ENCODE data around the gene CD300LG.

DNA sequence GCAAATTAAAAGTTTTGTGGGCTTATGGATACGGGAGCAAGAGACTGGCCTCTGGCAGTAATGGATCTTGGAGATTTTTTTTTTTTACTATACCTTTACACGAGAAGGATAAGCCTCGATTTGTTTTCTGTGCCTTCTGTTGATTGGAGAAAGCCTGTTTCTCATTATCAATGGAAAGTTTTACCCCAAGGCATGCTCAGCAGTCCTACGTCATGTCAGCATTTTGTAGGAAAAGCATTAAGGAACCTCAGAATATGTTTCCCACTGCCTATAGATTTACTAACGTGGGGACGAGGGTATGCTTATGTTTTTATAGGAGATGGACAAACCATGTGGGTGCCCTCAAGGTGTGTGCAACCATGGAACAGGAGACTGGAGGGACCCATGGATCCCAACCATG is 26.8 kb downstream of the CD300LG start:
- TF ChIP-seq, protein P1, sequence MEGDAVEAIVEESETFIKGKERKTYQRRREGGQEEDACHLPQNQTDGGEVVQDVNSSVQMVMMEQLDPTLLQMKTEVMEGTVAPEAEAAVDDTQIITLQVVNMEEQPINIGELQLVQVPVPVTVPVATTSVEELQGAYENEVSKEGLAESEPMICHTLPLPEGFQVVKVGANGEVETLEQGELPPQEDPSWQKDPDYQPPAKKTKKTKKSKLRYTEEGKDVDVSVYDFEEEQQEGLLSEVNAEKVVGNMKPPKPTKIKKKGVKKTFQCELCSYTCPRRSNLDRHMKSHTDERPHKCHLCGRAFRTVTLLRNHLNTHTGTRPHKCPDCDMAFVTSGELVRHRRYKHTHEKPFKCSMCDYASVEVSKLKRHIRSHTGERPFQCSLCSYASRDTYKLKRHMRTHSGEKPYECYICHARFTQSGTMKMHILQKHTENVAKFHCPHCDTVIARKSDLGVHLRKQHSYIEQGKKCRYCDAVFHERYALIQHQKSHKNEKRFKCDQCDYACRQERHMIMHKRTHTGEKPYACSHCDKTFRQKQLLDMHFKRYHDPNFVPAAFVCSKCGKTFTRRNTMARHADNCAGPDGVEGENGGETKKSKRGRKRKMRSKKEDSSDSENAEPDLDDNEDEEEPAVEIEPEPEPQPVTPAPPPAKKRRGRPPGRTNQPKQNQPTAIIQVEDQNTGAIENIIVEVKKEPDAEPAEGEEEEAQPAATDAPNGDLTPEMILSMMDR (conservative IDR thresholded peaks at IDR 0.05; ENCODE audit: low read length): no peak
- no peak for TF ChIP-seq EZH2phosphoT487 (IDR thresholded peaks at IDR 0.05; ENCODE audit: borderline replicate concordance, low read depth, low read length)

Data from OCI-LY7 (cell line).